Neural progenitor cell (in vitro differentiated cells): ENCODE measurements around the gene PARD3B.

Experiments
- EZH2 ChIP-seq: fragments of 200-600 bp; sonication (generic); IDR thresholded peaks from 2 replicates; pipeline ENCODE4 v1.6.1; 2017; ENCODE audit warnings: antibody characterized with exemption, mild to moderate bottlenecking, moderate library complexity
- EZH2phosphoT487 ChIP-seq: fragments of 200-600 bp; sonication (generic); IDR thresholded peaks from 2 replicates; pipeline ENCODE4 v1.6.1; 2017; ENCODE audit warnings: antibody characterized with exemption

DNA sequence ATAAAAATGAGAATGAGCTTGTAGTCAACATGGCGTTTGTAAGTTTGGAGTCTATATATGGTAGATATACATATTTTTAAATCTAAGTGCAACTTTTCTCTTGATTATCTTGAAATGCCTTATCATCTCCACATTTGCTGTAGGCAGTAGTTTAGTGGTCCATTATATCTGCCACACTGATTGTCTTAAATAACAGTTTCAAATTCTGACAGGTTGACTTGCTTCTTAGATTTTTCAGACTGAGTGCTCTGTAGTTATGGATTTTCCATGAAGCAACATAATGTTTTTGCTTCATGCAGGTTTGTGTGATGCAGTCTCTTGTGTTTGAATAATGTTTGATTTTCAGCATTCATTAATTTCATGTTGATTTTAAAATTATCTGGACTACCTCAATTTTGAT lies 12.3 kb downstream of the PARD3B start:
- no peak for TF ChIP-seq EZH2
- TF ChIP-seq EZH2phosphoT487, result no peak
